ENCODE data around the gene CCL26. TPM values are rescaled to one million over a fixed set of nuclear protein-coding genes. Genes with fewer than 3 reads are reported as not detected.
"Not testable (repeated sequence)": the region's sequence is repeated elsewhere in the genome, so short reads cannot be mapped to it uniquely, and the experiment has no call there.

The CCL26 gene
- total and polyA plus RNA-seq, 2 experiments from 2014 or later, result 3.0 to 18.4 TPM

DNA sequence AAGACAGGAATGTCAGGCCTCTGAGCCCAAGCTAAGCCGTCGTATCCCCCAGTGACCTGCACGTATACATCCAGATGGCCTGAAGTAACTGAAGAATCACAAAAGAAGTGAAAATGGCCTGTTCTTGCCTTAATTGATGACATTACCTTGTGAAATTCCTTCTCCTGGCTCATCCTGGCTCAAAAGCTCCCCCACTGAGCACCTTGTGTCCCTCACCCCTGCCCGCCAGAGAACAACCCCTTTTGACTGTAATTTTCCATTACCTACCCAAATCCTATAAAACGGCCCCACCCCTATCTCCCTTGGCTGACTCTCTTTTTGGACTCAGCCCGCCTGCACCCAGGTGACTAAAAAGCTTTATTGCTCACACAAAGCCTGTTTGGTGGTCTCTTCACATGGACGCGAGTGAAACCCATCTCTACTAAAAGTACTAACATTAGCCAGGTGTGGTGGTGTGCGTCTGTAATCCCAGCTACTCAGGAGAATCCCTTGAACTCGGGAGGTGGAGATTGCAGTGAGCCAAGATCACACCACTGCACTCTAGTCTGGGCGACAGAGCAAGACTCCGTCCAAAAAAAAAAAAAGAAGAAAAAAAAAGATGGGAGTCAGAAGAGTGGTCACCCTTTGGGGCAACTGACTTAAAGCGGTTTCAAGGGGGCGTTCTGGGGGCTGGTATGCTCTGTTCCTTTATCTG lies 16.3 kb upstream of the CCL26 start:
- H3K36me3 Mint-ChIP-seq (ENCODE audit: low read depth); H3K9me3 Mint-ChIP-seq; H3K27me3 ChIP-seq (ENCODE audit: insufficient read depth); H3K27ac Mint-ChIP-seq; H3K4me3 Mint-ChIP-seq; H3F3A ChIP-seq (replicated peaks; ENCODE audit: low read depth); H4K20me1 ChIP-seq (replicated peaks; ENCODE audit: insufficient read depth); H3K36me3 ChIP-seq (ENCODE audit: insufficient read depth); H2AFZ ChIP-seq; H3K9me2 ChIP-seq (ENCODE audit: insufficient read depth); H3K79me2 ChIP-seq (replicated peaks; ENCODE audit: insufficient read depth); H3K27me3 Mint-ChIP-seq (ENCODE audit: insufficient read depth, low read depth, poor library complexity): not testable (repeated sequence)
- H3K4me1 ChIP-seq (ENCODE audit: insufficient read depth), result peaks cover 27% of the 10 kb centered on the region
- H3K27ac ChIP-seq (ENCODE audit: low read depth), result peak overlapping the region; percentile 97
- H3K4me1 Mint-ChIP-seq, result peaks cover 11% of the 10 kb centered on the region
- DNase-seq (ENCODE audit: low spot score) (peak; percentile 59), ATAC-seq (peak; percentile 76)
- H3K4me3 ChIP-seq, result peak overlapping the region; percentile 19
- H3K4me2 ChIP-seq, result peak overlapping the region; percentile 61

DNA sequence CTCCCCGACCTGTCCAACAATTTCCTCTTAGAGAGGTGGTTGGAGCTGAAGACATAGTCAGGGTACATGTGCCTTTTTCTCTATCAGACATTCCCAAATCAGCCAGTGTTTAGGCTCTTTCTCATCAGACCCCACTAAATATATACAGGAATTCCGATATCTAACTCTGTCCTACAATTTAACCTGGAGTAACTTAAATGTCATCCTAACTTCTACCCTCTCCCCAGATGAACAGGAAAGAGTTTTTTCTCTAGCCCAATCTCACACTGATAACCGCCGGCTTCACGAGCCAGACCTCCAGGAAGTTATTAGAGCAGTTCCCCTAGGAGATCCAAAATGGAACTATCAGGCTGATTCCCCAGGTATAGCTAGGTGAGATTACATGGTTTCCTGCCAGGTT lies 11.0 kb upstream of the CCL26 start:
- not testable (repeated sequence) for H3K9me2 ChIP-seq (ENCODE audit: insufficient read depth); H3F3A ChIP-seq (replicated peaks; ENCODE audit: low read depth); H3K79me2 ChIP-seq (replicated peaks; ENCODE audit: insufficient read depth); DNase-seq (ENCODE audit: low spot score); H3K27ac Mint-ChIP-seq; H3K36me3 ChIP-seq (ENCODE audit: insufficient read depth); H3K27me3 ChIP-seq (ENCODE audit: insufficient read depth); ATAC-seq; H3K27me3 Mint-ChIP-seq (ENCODE audit: insufficient read depth, low read depth, poor library complexity); H3K4me3 Mint-ChIP-seq; H3K4me2 ChIP-seq; H2AFZ ChIP-seq; H4K20me1 ChIP-seq (replicated peaks; ENCODE audit: insufficient read depth); H3K4me3 ChIP-seq; H3K27ac ChIP-seq (ENCODE audit: low read depth)
- peaks cover 37% of the 10 kb centered on the region for H3K9me3 Mint-ChIP-seq
- H3K4me1 ChIP-seq (ENCODE audit: insufficient read depth), result peaks cover 25% of the 10 kb centered on the region
- H3K36me3 Mint-ChIP-seq (ENCODE audit: low read depth), result peaks cover 33% of the 10 kb centered on the region
- peaks cover 27% of the 10 kb centered on the region for H3K4me1 Mint-ChIP-seq

DNA sequence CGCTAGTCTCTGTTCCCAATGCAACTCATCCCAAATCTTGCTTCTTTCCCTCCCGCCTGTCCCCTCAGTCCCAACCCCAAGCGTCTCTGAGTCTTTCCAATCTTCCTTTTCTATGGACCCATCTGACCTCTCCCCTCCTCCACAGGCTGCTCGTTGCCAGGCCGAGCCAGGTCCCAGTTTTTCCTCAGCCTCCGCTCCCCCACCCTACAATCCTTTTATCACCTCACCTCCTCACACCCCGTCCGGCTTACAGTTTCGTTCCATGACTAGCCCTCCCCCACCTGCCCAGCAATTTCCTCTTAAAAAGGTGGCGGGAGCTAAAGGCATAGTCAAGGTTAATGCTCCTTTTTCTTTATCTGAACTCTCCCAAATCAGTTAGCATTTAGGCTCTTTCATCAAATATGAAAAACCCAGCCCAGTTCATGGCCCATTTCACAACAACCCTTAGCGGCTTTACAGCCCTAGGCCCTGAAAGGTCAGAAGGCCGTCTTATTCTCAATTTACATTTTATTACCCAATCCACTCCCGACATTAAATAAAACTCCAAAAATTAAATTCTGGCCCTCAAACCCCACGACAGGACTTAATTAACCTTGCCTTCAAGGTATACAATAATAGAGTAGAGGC lies 8.7 kb upstream of the CCL26 start:
- Histone ChIP-seq H3K4me2 (peak overlapping the region; percentile 57), H3K4me1 (ENCODE audit: insufficient read depth) (peaks cover 11% of the 10 kb centered on the region), H3K4me3 (0 out of 2 replicates have a peak overlapping the region, but pooled peaks have one; percentile 42)
- H2AFZ ChIP-seq; H3F3A ChIP-seq (replicated peaks; ENCODE audit: low read depth); H3K27me3 Mint-ChIP-seq (ENCODE audit: insufficient read depth, low read depth, poor library complexity); H3K9me2 ChIP-seq (ENCODE audit: insufficient read depth); H4K20me1 ChIP-seq (replicated peaks; ENCODE audit: insufficient read depth); H3K27ac ChIP-seq (ENCODE audit: low read depth); H3K79me2 ChIP-seq (replicated peaks; ENCODE audit: insufficient read depth); DNase-seq (ENCODE audit: low spot score); H3K36me3 ChIP-seq (ENCODE audit: insufficient read depth); H3K27me3 ChIP-seq (ENCODE audit: insufficient read depth); H3K27ac Mint-ChIP-seq; ATAC-seq; H3K4me3 Mint-ChIP-seq: not testable (repeated sequence)
- peaks cover 37% of the 10 kb centered on the region for H3K9me3 Mint-ChIP-seq
- H3K4me1 Mint-ChIP-seq, result peaks cover 27% of the 10 kb centered on the region
- H3K36me3 Mint-ChIP-seq (ENCODE audit: low read depth), result peaks cover 33% of the 10 kb centered on the region

DNA sequence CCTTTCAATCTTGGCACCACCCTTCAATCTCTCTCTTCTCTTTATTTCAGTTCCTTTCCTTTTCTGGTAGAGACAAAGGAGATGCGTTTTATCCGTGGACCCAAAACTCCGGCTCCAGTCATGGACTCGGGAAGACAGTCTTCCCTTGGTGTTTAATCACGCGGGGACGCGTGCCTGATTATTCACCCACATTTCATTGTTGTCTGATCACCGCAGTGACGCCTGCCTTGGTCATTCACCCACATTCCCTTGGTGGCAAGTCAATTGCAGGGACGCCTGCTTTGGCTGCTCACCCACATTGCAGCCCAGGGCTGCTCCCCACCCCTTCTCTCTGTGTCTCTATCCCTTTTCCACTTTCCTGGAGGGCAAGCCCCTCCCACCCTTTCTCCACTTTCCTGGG lies 7.5 kb upstream of the CCL26 start:
- DNase-seq (ENCODE audit: low spot score); H2AFZ ChIP-seq; H3K4me3 Mint-ChIP-seq; H4K20me1 ChIP-seq (replicated peaks; ENCODE audit: insufficient read depth); H3K27me3 ChIP-seq (ENCODE audit: insufficient read depth); H3K9me2 ChIP-seq (ENCODE audit: insufficient read depth); H3F3A ChIP-seq (replicated peaks; ENCODE audit: low read depth); ATAC-seq; H3K36me3 ChIP-seq (ENCODE audit: insufficient read depth); H3K79me2 ChIP-seq (replicated peaks; ENCODE audit: insufficient read depth); H3K27me3 Mint-ChIP-seq (ENCODE audit: insufficient read depth, low read depth, poor library complexity): not testable (repeated sequence)
- H3K4me1 ChIP-seq (ENCODE audit: insufficient read depth), result peaks cover 11% of the 10 kb centered on the region
- Mint-ChIP-seq H3K27ac (peak overlapping the region; percentile 8; the same call in 1 of the 2 replicates), H3K4me1 (peaks cover 27% of the 10 kb centered on the region), H3K9me3 (peaks cover 37% of the 10 kb centered on the region), H3K36me3 (ENCODE audit: low read depth) (peaks cover 33% of the 10 kb centered on the region)
- peak overlapping the region; percentile 70 for H3K4me2 ChIP-seq
- H3K4me3 ChIP-seq, result peak overlapping the region; percentile 42
- 0 out of 2 replicates have a peak overlapping the region, but pooled peaks have one; percentile 55 for H3K27ac ChIP-seq (ENCODE audit: low read depth)

DNA sequence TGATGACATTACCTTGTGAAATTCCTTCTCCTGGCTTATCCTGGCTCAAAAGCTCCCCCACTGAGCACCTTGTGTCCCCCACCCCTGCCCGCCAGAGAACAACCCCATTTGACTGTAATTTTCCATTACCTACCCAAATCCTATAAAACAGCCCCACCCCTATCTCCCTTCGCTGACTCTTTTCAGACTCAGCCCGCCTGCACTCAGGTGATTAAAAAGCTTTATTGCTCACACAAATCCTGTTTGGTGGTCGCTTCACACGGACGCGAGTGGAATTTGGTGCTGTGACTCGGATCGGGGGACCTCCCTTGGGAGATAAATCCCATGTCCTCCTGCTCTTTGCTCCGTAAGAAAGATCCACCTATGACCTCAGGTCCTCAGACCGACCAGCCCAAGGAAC lies 7.0 kb upstream of the CCL26 start:
- DNase-seq (ENCODE audit: low spot score); H3K9me2 ChIP-seq (ENCODE audit: insufficient read depth); H3K27me3 Mint-ChIP-seq (ENCODE audit: insufficient read depth, low read depth, poor library complexity); H3F3A ChIP-seq (replicated peaks; ENCODE audit: low read depth); H2AFZ ChIP-seq; H3K36me3 ChIP-seq (ENCODE audit: insufficient read depth); H3K27me3 ChIP-seq (ENCODE audit: insufficient read depth); H3K79me2 ChIP-seq (replicated peaks; ENCODE audit: insufficient read depth); ATAC-seq; H3K4me3 Mint-ChIP-seq; H4K20me1 ChIP-seq (replicated peaks; ENCODE audit: insufficient read depth): not testable (repeated sequence)
- Mint-ChIP-seq H3K27ac (peak overlapping the region; percentile 8; the same call in 1 of the 2 replicates), H3K9me3 (peaks cover 36% of the 10 kb centered on the region), H3K4me1 (peaks cover 24% of the 10 kb centered on the region), H3K36me3 (ENCODE audit: low read depth) (peaks cover 32% of the 10 kb centered on the region)
- peak overlapping the region; percentile 55; the same call in 1 of the 2 replicates for H3K27ac ChIP-seq (ENCODE audit: low read depth)
- peak overlapping the region; percentile 42 for H3K4me3 ChIP-seq
- peaks cover 11% of the 10 kb centered on the region for H3K4me1 ChIP-seq (ENCODE audit: insufficient read depth)
- H3K4me2 ChIP-seq, result peak overlapping the region; percentile 70

Measured in GM23338 (cell line).